HG02798 (cell line): ENCODE measurements around the gene ZBTB7B.

Experiments used
- ATAC-seq: cut with Tn5 transposase; IDR thresholded peaks from one replicate; pipeline ENCODE4 v1.9.1; 2021; ENCODE audit warnings: mild to moderate bottlenecking; ENCODE audit not compliant: unreplicated experiment, poor library complexity

Gene ZBTB7B

GRCh38 chr1:155002464-155003226 lies at the start of gene ZBTB7B:
Gene ZBTB7B (plus strand): TSS chr1:155002802. CDS start chr1:155014661, 11,859 bp downstream.
- ATAC-seq: peak; percentile 1

- no peak for ATAC-seq
These were observed 49.0 kb upstream of the ZBTB7B start for GRCh38 chr1:154953611-154954038.

- ATAC-seq: no peak
These were observed 48.1 kb upstream of the ZBTB7B start for GRCh38 chr1:154954541-154954940.

GRCh38 chr1:154955039-154955717 lies 47.4 kb upstream of the ZBTB7B start:
- ATAC-seq: peak; percentile 36

- ATAC-seq: peak; percentile 77
These were observed 46.7 kb upstream of the ZBTB7B start, which contains the start of gene PBXIP1 for GRCh38 chr1:154955718-154956543. Gene PBXIP1 (minus strand): TSS chr1:154956099. CDS start chr1:154953721, 2,378 bp downstream.

GRCh38 chr1:154956544-154956941 lies 46.1 kb upstream of the ZBTB7B start:
- ATAC-seq: no peak

GRCh38 chr1:154957091-154957657 lies 45.4 kb upstream of the ZBTB7B start:
- no peak for ATAC-seq

GRCh38 chr1:154958036-154958435 lies 44.6 kb upstream of the ZBTB7B start:
- no peak for ATAC-seq

GRCh38 chr1:154958681-154959425 lies 43.7 kb upstream of the ZBTB7B start:
- ATAC-seq: no peak

- no peak for ATAC-seq
These were observed 43.2 kb upstream of the ZBTB7B start for GRCh38 chr1:154959426-154959780.

GRCh38 chr1:154960446-154961136 lies 42.0 kb upstream of the ZBTB7B start:
- ATAC-seq: no peak

GRCh38 chr1:154961207-154962155 lies 41.1 kb upstream of the ZBTB7B start, which contains the start of gene PYGO2:
Gene PYGO2 (minus strand): TSS chr1:154961782. CDS start chr1:154961576, 206 bp downstream.
- peak; percentile 83 for ATAC-seq

- ATAC-seq: peak; percentile 7
These were observed 40.3 kb upstream of the ZBTB7B start for GRCh38 chr1:154962156-154962749.

GRCh38 chr1:154962795-154963330 lies 39.7 kb upstream of the ZBTB7B start:
- ATAC-seq: no peak

GRCh38 chr1:154963643-154964042 lies 39.0 kb upstream of the ZBTB7B start:
- ATAC-seq: no peak

- no peak for ATAC-seq
These were observed 38.2 kb upstream of the ZBTB7B start for GRCh38 chr1:154964359-154964758.

- ATAC-seq: no peak
These were observed 36.5 kb upstream of the ZBTB7B start for GRCh38 chr1:154966111-154966510.
